ENCODE measurements around the gene CAPZA1.

DNA sequence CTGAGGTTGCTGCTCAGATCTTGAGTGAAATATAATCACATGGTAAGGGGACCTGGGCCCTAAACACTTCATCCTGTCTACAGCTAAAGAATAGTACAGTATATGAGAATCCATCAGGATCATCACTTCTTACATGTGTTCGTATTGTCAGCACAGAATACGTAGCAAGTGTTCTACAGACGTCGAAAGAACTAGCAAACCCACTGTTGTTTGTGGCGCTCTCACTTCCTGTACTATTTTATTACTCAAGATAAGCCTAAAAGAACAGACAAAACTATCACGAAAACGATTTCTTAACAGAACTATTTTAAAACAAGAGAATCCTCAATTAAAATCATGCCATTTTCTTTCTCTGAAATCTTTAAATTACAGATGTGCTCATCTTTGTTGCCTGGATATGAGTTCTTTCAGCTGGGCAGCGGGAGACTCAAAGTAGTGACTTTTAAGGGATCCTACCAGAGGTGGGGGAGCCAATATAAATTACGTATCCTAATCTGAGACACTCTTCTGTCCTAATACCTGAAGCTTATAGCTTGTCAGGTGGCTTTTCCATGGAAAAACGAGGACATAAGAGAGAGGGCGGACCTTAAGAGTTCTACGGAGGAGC, 1.4 kb upstream of the CAPZA1 start:
- TF ChIP-seq CTCF (IDR thresholded peaks at IDR 0.05; ENCODE audit: insufficient read depth, low read depth, low read length) (no peak), EZH2 (IDR thresholded peaks at IDR 0.05; ENCODE audit: insufficient read depth, low read length) (no peak)
